HCT116 (cell line): Measurements from ENCODE around the gene OR6K2. TPM values are rescaled to one million over a fixed set of nuclear protein-coding genes. Genes with fewer than 3 reads are reported as not detected.

ENCODE experiments used
- ATAC-seq: fragments of 200-7000 bp; cut with Tn5 transposase; 2 replicates; pipeline ENCODE4 v1.9.1; 2020; ENCODE audit warnings: mild to moderate bottlenecking, moderate library complexity
- BruUV-seq: library from RNA; stranded (reverse); fragments of 400-500 nt; replicated peaks from 2 replicates; lab custom pipeline; 2021; lab: Mats Ljungman, UMichigan
- CTCF ChIA-PET: fragments of 300-600 bp; sonication (Branson Sonifier 250); formaldehyde crosslinking; loops from one replicate; lab custom pipeline; 2021; ENCODE audit warnings: antibody characterized with exemption; lab: Charles Lee
- POLR2A ChIA-PET: fragments of 300-600, 350-600 bp; sonication (Branson Sonifier 250); formaldehyde crosslinking; loops from one replicate; lab custom pipeline; 2021; ENCODE audit warnings: antibody characterized with exemption; lab: Charles Lee
- RAD21 ChIA-PET, 2 experiments: fragments of 300-600 bp; sonication (Branson Sonifier 250); formaldehyde crosslinking; loops; one replicate each; lab custom pipeline; 2023; ENCODE audit warnings: low total read pairs in 2 of 2; ENCODE audit not compliant: uncharacterized antibody in 2 of 2, unreplicated experiment in 2 of 2, low non-redundant PET in 1 of 2; lab: Charles Lee
- DNase-seq: peaks from one replicate; pipeline ENCODE4 v3.0.0-alpha.2; 2010; ENCODE audit warnings: low read depth, low spot score
- H2AFZ ChIP-seq: fragments of 200-600 bp; shearing (Covaris generic), sonication (generic); 2 replicates; pipeline ENCODE4 v1.6.1; 2017; ENCODE audit warnings: low read depth, mixed run types, mixed read lengths, antibody characterized with exemption, low read length; ENCODE audit not compliant: poor library complexity, severe bottlenecking
- H3K27ac ChIP-seq: 2 replicates; pipeline ENCODE4 v1.5.1; 2012; ENCODE audit warnings: low read depth, low read length
- H3K27me3 ChIP-seq: fragments of 200-600 bp; sonication (generic); 2 replicates; pipeline ENCODE4 v1.6.1; 2016; ENCODE audit warnings: mixed run types, low read length, mixed read lengths; ENCODE audit not compliant: insufficient read depth
- H3K36me3 ChIP-seq, 2 experiments: fragments of 200-500 bp in 1 of 2; fragments of 200-600 bp in 1 of 2; sonication (Bioruptor generic) in 1 of 2; sonication (generic) in 1 of 2; 2 replicates each; pipeline versions ENCODE4 v1.5.1 to v1.6.1; 2014 to 2016; ENCODE audit warnings: low read length in 2 of 2, inconsistent platforms in 1 of 2, mixed read lengths in 1 of 2, mixed run types in 1 of 2; ENCODE audit not compliant: insufficient read depth in 2 of 2, control insufficient read depth in 1 of 2
- H3K4me1 ChIP-seq, 2 experiments: fragments of 200-600 bp in 1 of 2; sonication (generic) in 1 of 2; 2 replicates each; pipeline versions ENCODE4 v1.5.1 to v1.6.1; 2012 to 2017; ENCODE audit warnings: low read length in 2 of 2, inconsistent platforms in 1 of 2, mild to moderate bottlenecking in 1 of 2, mixed read lengths in 1 of 2, mixed run types in 1 of 2, moderate library complexity in 1 of 2; ENCODE audit not compliant: insufficient read depth in 2 of 2, control insufficient read depth in 1 of 2
- H3K4me2 ChIP-seq: fragments of 200-600 bp; sonication (generic); 2 replicates; pipeline ENCODE4 v1.6.1; 2017; ENCODE audit warnings: mixed run types, low read length, mixed read lengths
- H3K4me3 ChIP-seq, 2 experiments: fragments of 200-600 bp in 1 of 2; sonication (generic) in 1 of 2; replicated peaks in 1 of 2; 2 replicates each; pipeline ENCODE4 v1.5.1; 2011 to 2016; ENCODE audit warnings: low read length in 2 of 2, control low read depth in 1 of 2, low read depth in 1 of 2, mild to moderate bottlenecking in 1 of 2, mixed read lengths in 1 of 2, mixed run types in 1 of 2
- H3K79me2 ChIP-seq: fragments of 200-600 bp; sonication (generic); 2 replicates; pipeline ENCODE4 v1.6.1; 2017; ENCODE audit warnings: mild to moderate bottlenecking, mixed run types, low read length, moderate library complexity, mixed read lengths; ENCODE audit not compliant: insufficient read depth
- H3K9ac ChIP-seq: fragments of 200-600 bp; sonication (generic); 2 replicates; pipeline ENCODE4 v1.6.1; 2016; ENCODE audit warnings: low read length, mixed read lengths
- H3K9me2 ChIP-seq: fragments of 200-600 bp; sonication (generic), shearing (Covaris generic); 2 replicates; pipeline ENCODE4 v1.6.1; 2017; ENCODE audit warnings: mixed run types, mild to moderate bottlenecking, moderate library complexity; ENCODE audit not compliant: insufficient read depth
- H3K9me3 ChIP-seq, 2 experiments: fragments of 200-500 bp in 1 of 2; fragments of 200-600 bp in 1 of 2; sonication (Bioruptor generic) in 1 of 2; sonication (generic) in 1 of 2; 2 replicates each; pipeline ENCODE4 v1.6.1; 2014 to 2017; ENCODE audit warnings: low read length in 2 of 2, mixed read lengths in 2 of 2, inconsistent platforms in 1 of 2, low read depth in 1 of 2, mild to moderate bottlenecking in 1 of 2, mixed run types in 1 of 2, moderate library complexity in 1 of 2; ENCODE audit not compliant: control insufficient read depth in 1 of 2, insufficient read depth in 1 of 2
- H4K20me1 ChIP-seq: fragments of 200-600 bp; sonication (generic), shearing (Covaris generic); 2 replicates; pipeline ENCODE4 v1.6.1; 2017; ENCODE audit warnings: mixed run types, mild to moderate bottlenecking, moderate library complexity; ENCODE audit not compliant: insufficient read depth
- ATF3 ChIP-seq: IDR thresholded peaks from 2 replicates; pipeline ENCODE4 v1.6.1; 2012
- CEBPB ChIP-seq: IDR thresholded peaks from 2 replicates; pipeline ENCODE4 v1.6.1; 2012; ENCODE audit warnings: low read depth
- EGR1 ChIP-seq: IDR thresholded peaks from 2 replicates; pipeline ENCODE4 v1.6.1; 2012; ENCODE audit warnings: low read depth
- ELF1 ChIP-seq: IDR thresholded peaks from 2 replicates; pipeline ENCODE4 v1.6.1; 2012; ENCODE audit warnings: low read depth, borderline replicate concordance
- EZH2 ChIP-seq: fragments of 200-600 bp; sonication (generic); IDR thresholded peaks from 2 replicates; pipeline ENCODE4 v1.6.1; 2017; ENCODE audit warnings: antibody characterized with exemption, mixed run types
- EZH2phosphoT487 ChIP-seq: fragments of 200-600 bp; IDR thresholded peaks from 2 replicates; pipeline ENCODE4 v1.6.1; 2018; ENCODE audit warnings: antibody characterized with exemption, borderline replicate concordance
- FOSL1 ChIP-seq: IDR thresholded peaks from 2 replicates; pipeline ENCODE4 v1.6.1; 2012; ENCODE audit warnings: low read depth
- JUND ChIP-seq: IDR thresholded peaks from 2 replicates; pipeline ENCODE4 v1.6.1; 2012
- POLR2AphosphoS5 ChIP-seq: IDR thresholded peaks from 2 replicates; pipeline ENCODE4 v1.6.1; 2011; ENCODE audit warnings: mild to moderate bottlenecking, low read depth, low read length, moderate library complexity
- RAD21 ChIP-seq: IDR thresholded peaks from 2 replicates; pipeline ENCODE4 v1.6.1; 2012; ENCODE audit warnings: low read depth, mild to moderate bottlenecking
- SIN3A ChIP-seq: IDR thresholded peaks from 2 replicates; pipeline ENCODE4 v1.6.1; 2012; ENCODE audit warnings: low read depth
- SP1 ChIP-seq: IDR thresholded peaks from 2 replicates; pipeline ENCODE4 v1.6.1; 2012; ENCODE audit warnings: low read depth
- SRF ChIP-seq: IDR thresholded peaks from 2 replicates; pipeline ENCODE4 v1.6.1; 2012; ENCODE audit warnings: low read depth
- ZBTB33 ChIP-seq: IDR thresholded peaks from 2 replicates; pipeline ENCODE4 v1.6.1; 2011; ENCODE audit warnings: mild to moderate bottlenecking, low read length, moderate library complexity; ENCODE audit not compliant: insufficient replicate concordance; ENCODE audit errors: extremely low read depth
- ZFX ChIP-seq: fragments of 450-650 bp; IDR thresholded peaks from 2 replicates; pipeline ENCODE4 v1.6.1; 2017
- ZNF274 ChIP-seq: fragments of 200-500 bp; sonication (Bioruptor generic); IDR thresholded peaks from 2 replicates; pipeline ENCODE4 v1.6.1; 2014; ENCODE audit warnings: mild to moderate bottlenecking, low read depth, low read length, inconsistent platforms
- intact Hi-C: fragments of 100-400 bp; cut with micrococcal nuclease; formaldehyde crosslinking; loops from 2 replicates; pipeline ENCODE4 v1.10.0; 2022
- total RNA-seq: library from RNA; stranded (reverse); gene quantifications from one replicate; pipeline ENCODE4 v1.2.1, GENCODE V29; 2021; ENCODE audit not compliant: unreplicated experiment
- TF ChIP-seq, protein P1 (sequence below): IDR thresholded peaks from 2 replicates; pipeline ENCODE4 v1.6.1; 2012
- TF ChIP-seq, protein P2 (sequence below): IDR thresholded peaks from 2 replicates; pipeline ENCODE4 v1.6.1; 2012; ENCODE audit warnings: low read depth

Gene OR6K2
- total RNA-seq, 1 experiment from 2014 or later: not detected

DNA sequence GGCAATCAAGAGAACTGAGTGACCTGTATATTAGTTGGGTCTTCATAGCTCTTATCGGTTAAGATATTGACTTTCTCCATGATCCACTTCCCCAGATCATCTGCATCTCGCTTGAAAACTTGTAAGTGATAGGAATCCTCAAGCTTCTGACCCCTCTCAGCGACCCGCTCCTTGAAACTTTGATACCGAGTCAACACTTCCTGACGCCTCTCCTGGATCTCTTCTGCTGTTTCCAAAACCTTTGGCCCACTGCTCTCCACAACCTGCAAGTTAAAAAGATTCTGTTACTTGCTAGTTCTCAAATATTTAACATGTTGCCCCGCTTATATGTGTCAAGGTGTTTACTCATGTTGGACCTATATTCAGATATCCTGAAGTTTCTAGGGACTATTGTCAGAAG lies 15.4 kb downstream of the OR6K2 start:
- H2AFZ ChIP-seq: no peak overlapping the region
- POLR2A ChIA-PET: no interaction called here
- DNase-seq (no peak), ATAC-seq (no peak)
- no peak overlapping the region for H3K27ac ChIP-seq
- no peak overlapping the region for H3K9ac ChIP-seq
- no peaks in the 10 kb centered on the region for H3K27me3 ChIP-seq
- RAD21 ChIA-PET: no interaction called here
- no peaks in the 10 kb centered on the region for H3K9me3 ChIP-seq
- TF ChIP-seq EGR1 (no peak), EZH2 (no peak), EZH2phosphoT487 (no peak), RAD21 (no peak)
- TF ChIP-seq, all 23 proteins: peak for 0
- Histone ChIP-seq H3K9me2 (no peaks in the 10 kb centered on the region), H3K4me2 (no peak overlapping the region), H3K4me3 (no peak overlapping the region), H3K4me1 (no peaks in the 10 kb centered on the region), H3K36me3 (no peaks in the 10 kb centered on the region), H3K79me2 (no peaks in the 10 kb centered on the region), H4K20me1 (no peaks in the 10 kb centered on the region)
- CTCF ChIA-PET: no interaction called here
- BruUV-seq: no TSS peak
- intact Hi-C loops: no loop called here

- H3K79me2 ChIP-seq: no peaks in the 10 kb centered on the region
- no peaks in the 10 kb centered on the region for H3K9me2 ChIP-seq
- no peak overlapping the region for H3K4me3 ChIP-seq
- no TSS peak for BruUV-seq
- DNase-seq (no peak), ATAC-seq (no peak)
- no peak overlapping the region for H3K9ac ChIP-seq
- no peaks in the 10 kb centered on the region for H4K20me1 ChIP-seq
- no peak overlapping the region for H3K4me2 ChIP-seq
- no peaks in the 10 kb centered on the region for H3K4me1 ChIP-seq
- CTCF ChIA-PET: no interaction called here
- RAD21 ChIA-PET: no interaction called here
- H3K36me3 ChIP-seq: no peaks in the 10 kb centered on the region
- intact Hi-C loops: no loop called here
- peaks cover 0 to 4% of the 10 kb centered on the region in 2 experiments; a peak in 1 of 4 replicates for H3K9me3 ChIP-seq
- H2AFZ ChIP-seq: no peak overlapping the region
- H3K27ac ChIP-seq: no peak overlapping the region
- H3K27me3 ChIP-seq: no peaks in the 10 kb centered on the region
- POLR2A ChIA-PET: no interaction called here
- TF ChIP-seq SIN3A: no peak
- no peak for TF ChIP-seq ZBTB33
- TF ChIP-seq ZFX: no peak
- TF ChIP-seq POLR2AphosphoS5: no peak
- TF ChIP-seq, protein P1, sequence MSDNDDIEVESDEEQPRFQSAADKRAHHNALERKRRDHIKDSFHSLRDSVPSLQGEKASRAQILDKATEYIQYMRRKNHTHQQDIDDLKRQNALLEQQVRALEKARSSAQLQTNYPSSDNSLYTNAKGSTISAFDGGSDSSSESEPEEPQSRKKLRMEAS: no peak
- no peak for TF ChIP-seq CEBPB
- TF ChIP-seq EZH2: no peak
- no peak for TF ChIP-seq SRF
- no peak for TF ChIP-seq FOSL1
- no peak for TF ChIP-seq ELF1
- TF ChIP-seq ZNF274: no peak
- no peak for TF ChIP-seq JUND
- TF ChIP-seq SP1: no peak
- TF ChIP-seq, protein P2, sequence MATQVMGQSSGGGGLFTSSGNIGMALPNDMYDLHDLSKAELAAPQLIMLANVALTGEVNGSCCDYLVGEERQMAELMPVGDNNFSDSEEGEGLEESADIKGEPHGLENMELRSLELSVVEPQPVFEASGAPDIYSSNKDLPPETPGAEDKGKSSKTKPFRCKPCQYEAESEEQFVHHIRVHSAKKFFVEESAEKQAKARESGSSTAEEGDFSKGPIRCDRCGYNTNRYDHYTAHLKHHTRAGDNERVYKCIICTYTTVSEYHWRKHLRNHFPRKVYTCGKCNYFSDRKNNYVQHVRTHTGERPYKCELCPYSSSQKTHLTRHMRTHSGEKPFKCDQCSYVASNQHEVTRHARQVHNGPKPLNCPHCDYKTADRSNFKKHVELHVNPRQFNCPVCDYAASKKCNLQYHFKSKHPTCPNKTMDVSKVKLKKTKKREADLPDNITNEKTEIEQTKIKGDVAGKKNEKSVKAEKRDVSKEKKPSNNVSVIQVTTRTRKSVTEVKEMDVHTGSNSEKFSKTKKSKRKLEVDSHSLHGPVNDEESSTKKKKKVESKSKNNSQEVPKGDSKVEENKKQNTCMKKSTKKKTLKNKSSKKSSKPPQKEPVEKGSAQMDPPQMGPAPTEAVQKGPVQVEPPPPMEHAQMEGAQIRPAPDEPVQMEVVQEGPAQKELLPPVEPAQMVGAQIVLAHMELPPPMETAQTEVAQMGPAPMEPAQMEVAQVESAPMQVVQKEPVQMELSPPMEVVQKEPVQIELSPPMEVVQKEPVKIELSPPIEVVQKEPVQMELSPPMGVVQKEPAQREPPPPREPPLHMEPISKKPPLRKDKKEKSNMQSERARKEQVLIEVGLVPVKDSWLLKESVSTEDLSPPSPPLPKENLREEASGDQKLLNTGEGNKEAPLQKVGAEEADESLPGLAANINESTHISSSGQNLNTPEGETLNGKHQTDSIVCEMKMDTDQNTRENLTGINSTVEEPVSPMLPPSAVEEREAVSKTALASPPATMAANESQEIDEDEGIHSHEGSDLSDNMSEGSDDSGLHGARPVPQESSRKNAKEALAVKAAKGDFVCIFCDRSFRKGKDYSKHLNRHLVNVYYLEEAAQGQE: no peak
- no peak for TF ChIP-seq RAD21
- no peak for TF ChIP-seq EZH2phosphoT487
- no peak for TF ChIP-seq ATF3
These were observed 18.8 kb downstream of the OR6K2 start for GRCh38 chr1:158681606-158682005.
